RCC 7860 (cell line): ENCODE data around the gene PFDN6.

Experiments used
- DNase-seq: peaks from one replicate; pipeline ENCODE4 v3.0.0-alpha.2; 2015; ENCODE audit warnings: low spot score
- FAIRE-seq: peaks from 2 replicates; lab custom pipeline; 2012; peaks lifted over from hg19 to GRCh38; lab: Jason Lieb, UNC

The PFDN6 gene

GRCh38 chr6:33314943-33315792 is 25.8 kb downstream of the PFDN6 start:
- no peak for FAIRE-seq
- no peak for DNase-seq

- no peak for DNase-seq
Measured at GRCh38 chr6:33315793-33316602, 26.6 kb downstream of the PFDN6 start.

DNA sequence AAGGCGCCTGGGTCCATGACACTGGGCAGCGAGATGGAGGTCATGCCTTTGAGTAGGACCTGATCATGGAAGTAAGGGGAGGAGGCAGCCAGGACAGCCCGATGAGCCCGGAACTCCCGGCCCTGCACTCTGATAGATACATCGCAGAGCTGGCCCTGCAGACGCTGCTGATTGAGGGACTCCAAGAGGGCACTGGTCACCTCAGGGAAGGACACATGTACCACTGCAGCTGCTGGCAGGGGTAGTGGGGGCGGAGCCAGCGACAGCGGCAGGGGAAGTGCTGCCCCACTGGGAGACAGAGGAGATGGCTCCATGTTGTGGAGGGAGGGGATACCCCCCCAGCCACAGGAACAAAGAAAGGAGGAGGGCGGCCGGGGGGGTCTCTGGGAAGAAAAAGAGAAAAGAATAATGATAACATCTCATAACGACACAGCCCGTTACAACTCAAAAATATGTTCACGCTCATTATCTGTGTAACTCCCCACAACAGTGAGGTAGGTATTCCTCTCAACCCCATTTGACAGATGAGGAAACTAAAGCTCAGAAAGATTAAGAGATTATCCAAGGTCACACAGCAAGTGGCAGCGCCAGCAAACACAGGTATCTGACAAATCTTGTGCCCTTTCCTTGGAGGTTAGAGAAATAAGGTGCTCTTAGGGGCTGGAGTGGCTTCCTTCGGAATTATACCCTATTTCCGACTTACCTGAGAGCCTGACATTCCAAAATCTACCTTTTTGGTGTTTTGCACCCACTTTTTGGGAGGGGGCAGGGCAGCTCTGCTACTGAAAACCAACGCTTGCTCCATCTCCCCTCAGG is 27.4 kb downstream of the PFDN6 start:
- DNase-seq (no peak), FAIRE-seq (no peak)

More at GRCh38 chr6:33315793-33316602, 26.6 kb downstream of the PFDN6 start:
- FAIRE-seq = no peak

- no peak for DNase-seq
- FAIRE-seq = no peak
Measured at GRCh38 chr6:33317419-33317668, 27.9 kb downstream of the PFDN6 start.

DNA sequence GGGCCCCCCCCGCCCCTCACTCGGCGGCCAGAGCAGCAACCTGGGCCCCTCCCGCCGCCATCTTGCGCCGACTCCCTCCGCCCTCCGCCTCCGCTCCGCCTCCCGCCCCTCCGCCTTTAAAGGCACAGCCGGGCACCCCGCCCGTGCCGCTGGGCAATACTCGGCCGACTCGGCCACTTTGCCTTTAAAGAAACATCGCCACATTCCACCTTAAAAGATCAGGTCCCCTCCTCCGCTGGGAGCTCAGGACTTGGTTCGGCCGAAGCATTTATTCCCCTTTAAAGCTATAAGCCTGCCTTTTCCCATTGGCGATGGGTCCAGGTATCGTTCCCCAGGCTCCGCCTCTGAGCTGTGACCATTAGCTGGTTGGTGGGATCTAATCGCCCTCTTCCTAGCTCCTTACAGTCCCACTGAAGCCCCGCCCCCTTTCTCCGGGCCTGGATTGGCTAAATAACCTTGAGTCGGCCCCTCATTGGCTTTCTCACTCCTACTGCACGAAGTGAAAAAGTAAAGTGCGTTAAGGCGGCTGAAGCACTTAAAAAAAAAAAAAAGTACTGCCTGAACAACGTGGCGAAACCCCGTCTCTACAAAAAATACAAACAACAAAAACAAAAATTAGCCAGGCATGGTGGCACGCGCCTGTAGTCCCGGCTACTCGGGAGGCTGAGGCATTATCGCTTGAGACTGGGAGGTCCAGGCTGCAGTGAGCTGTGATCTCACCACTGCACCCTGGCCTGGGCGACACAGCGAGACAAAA is 28.4 kb downstream of the PFDN6 start, which contains the start of gene ZBTB22:
TSS of gene ZBTB22 (minus strand) at position 76 of the 757 bp plus-strand sequence. CDS start 828 bp downstream, outside the sequence.
- peak; percentile 84 for FAIRE-seq

DNA sequence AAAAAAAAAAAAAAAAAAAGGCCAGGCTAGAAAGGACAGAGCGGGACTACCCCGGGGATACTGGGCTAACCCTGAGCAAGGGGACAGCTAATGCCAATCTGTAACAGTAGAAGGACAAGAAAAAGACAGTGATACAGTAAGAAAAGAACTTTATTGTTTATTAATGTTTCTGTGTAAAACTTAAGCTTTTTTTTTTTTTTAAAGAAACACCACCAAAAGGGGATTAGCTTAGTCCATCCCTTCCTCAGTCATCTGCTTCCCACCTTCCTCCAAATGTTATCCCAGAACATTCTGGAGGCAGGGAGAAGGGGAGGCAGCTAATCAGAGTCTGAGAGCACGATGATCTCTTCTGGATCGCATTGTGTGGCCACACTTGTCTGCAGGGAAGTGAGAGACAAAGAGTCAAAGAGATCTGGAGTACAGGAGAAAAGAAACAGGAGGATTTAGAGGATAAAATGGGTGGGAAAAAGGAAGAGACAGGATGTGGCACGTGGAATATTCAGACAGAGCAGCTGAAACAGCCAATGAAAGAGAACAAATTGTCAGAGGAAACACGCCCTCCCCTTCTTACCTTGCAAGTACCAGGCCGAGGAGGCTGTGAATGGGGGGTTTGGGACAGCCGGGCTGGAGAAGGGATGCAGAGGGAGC is 29.1 kb downstream of the PFDN6 start:
- FAIRE-seq (no peak), DNase-seq (no peak)

More for the DNA sequence above, 28.4 kb downstream of the PFDN6 start, which contains the start of gene ZBTB22:
- peak; percentile 88 for DNase-seq

GRCh38 chr6:33319939-33320314 is 30.5 kb downstream of the PFDN6 start:
- no peak for FAIRE-seq

GRCh38 chr6:33320315-33321181 is 31.1 kb downstream of the PFDN6 start:
- FAIRE-seq (no peak), DNase-seq (peak; percentile 23)

More at GRCh38 chr6:33319939-33320314, 30.5 kb downstream of the PFDN6 start:
- DNase-seq = no peak

GRCh38 chr6:33321227-33321626 is 31.8 kb downstream of the PFDN6 start:
- FAIRE-seq (no peak), DNase-seq (no peak)

- FAIRE-seq (no peak), DNase-seq (no peak)
Measured at GRCh38 chr6:33323623-33323948, 34.2 kb downstream of the PFDN6 start.

GRCh38 chr6:33324125-33324524 is 34.7 kb downstream of the PFDN6 start:
- DNase-seq = no peak
- no peak for FAIRE-seq

DNA sequence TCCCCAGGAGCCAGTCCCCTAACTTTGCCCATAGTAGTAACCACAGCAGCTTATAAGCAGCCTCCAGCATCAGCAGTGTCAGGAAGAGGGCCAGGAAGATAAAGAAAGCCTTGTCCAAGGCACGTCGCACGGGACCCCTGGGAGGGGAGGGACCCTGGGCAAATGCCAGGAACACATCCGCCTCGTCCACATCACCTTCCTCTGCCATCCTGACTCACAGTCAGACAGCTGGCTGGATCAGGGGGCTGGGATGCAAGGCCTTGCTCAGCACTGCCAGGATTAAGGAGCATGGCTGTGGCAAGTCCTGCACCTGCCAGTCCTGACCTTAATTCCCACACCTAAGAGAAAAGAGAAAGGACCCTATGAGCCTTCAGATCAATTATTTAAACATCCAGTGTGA is 39.7 kb downstream of the PFDN6 start:
- FAIRE-seq (no peak), DNase-seq (no peak)

DNA sequence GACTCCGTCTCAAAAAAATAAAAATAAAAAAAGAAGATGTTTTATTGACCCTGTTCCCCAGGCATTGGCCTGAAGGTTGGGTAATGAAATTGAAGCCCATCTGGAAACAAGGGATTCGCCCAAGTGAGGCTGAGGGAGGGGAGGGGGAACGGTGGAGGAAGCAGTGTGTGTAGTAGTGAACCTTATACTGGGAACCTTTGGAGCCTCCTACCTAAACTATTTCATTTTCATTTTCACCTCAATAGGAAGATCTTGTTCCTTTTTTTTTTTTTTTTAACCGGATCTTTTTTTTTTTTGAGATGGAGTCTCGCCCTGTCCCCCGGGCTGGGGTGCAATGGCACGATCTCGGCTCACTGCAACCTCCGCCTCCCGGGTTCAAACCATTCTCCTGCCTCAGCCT is 41.3 kb downstream of the PFDN6 start:
- DNase-seq (no peak), FAIRE-seq (no peak)

GRCh38 chr6:33333666-33334065 is 44.3 kb downstream of the PFDN6 start:
- no peak for FAIRE-seq

GRCh38 chr6:33335916-33336315 is 46.5 kb downstream of the PFDN6 start:
- FAIRE-seq = no peak

More at GRCh38 chr6:33333666-33334065, 44.3 kb downstream of the PFDN6 start:
- DNase-seq = no peak

GRCh38 chr6:33336495-33336894 is 47.1 kb downstream of the PFDN6 start:
- DNase-seq = no peak
- no peak for FAIRE-seq

More at GRCh38 chr6:33335916-33336315, 46.5 kb downstream of the PFDN6 start:
- DNase-seq = no peak

DNA sequence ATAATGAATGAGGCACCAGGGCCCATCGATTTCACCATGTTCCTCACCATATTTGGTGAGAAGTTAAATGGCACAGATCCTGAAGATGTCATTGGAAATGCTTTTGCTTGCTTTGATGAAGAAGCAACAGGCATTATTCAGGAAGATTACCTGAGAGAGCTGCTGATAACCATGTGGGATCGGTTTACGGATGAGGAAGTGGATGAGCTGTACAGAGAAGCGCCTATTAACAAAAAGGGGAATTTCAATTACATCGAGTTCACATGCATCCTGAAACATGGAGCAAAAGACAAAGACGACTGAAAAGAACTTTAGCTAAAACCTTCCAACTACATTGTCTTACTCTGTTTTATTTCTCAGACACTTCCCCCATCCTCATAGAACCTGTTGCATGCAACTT is 49.8 kb downstream of the PFDN6 start:
- DNase-seq (no peak), FAIRE-seq (no peak)
